Measurements from ENCODE around the gene AGXT.

AGXT gene

DNA sequence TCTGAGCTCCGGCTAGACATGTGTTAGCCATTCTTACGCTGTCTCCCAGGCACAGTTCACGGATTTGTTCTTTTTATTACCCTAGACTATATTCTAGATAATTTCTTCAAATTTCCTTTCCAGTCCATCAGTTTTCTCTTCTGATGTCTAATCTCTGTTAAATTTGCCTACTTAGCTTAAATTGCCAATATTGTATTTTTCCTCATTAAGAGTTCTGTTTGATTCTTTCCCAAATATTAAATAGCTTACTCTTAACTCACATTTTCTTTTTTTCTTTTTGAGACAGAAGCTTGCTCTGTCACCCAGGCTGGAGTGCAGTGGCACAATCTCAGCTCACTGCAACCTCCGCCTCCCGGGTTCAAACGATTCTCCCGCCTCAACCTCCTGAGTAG is 58.8 kb downstream of the AGXT start:
- DNase-seq (ENCODE audit: low read depth in 2 of 2), result no peak

DNA sequence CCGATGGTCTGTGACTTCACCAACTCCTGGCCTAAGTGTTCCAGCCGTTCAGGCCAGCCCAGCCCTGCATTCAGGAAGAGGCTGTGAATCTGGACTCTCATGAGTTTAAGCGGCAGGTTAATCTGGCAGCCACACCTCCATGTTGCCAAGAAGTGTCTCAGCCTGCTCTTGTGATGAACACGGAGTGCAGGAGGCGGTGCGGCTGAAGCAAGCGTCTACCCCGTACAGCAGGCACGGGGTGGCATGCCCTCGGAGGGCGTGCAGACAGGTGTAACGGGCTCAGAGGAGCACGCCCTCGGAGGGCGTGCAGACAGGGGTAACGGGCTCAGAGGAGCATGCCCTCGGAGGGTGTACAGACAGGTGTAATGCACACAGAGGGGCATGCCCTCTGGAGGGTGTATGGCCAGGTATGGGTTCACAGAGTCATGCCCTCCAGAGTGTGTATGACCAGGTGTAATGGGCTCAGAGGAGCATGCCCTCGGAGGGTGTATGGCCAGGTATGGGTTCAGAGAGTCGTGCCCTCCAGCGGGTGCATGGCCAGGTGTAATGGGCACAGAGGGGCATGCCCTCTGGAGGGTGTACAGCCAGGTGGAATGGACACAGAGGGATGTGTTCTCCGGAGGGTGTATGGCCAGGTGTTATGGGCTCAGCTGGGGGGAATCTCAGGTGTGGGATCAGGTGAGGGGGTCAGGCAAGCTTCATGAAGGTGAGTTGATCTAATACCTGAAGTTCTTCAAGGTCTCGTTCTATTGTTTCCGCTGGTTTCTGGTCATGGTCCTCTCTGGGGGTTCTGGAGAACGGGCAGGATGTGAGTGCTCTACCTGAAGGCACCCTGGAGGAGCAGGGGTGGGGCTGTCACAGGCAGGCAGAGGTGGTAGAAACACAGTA is 60.1 kb downstream of the AGXT start:
- no peak for DNase-seq (ENCODE audit: low read depth in 2 of 2)

DNA sequence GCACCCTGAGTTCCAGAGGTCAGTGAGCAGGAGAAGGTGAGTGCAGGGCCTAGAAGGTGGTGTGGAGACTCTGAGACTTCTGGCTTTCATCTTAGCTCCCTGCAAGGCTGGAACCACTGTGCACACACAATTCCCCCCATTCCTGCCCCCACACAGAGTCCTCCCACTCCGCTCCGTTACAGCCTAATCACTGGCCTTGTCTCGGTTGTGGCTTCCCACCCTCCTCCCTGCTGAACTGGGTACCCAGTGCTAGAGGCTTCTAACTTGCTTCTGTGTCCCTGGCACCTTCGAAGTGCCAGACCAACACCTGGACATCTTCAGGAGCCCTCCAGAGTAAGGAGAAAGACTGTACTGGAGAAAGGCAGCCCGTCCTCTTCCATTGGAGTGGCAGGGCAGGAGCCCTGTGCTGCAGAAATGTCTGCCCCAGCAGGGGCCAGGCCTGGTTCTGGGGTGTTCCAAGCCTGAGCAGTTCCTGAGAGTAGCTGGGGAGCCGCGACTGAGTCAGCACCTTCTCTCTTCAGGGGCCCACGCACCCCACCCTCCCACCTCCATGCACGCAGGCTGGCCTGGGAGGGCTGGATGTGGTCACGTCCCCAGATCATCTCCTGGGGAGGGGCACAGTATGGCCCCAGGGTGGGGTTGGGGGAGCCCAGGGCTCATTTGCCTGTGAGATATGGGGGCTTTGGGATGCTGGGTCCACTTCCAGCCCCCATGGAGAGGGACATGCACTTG is 60.9 kb downstream of the AGXT start:
- no peak for DNase-seq (ENCODE audit: low read depth in 2 of 2)
